Prostate gland (tissue), 2 donors: ENCODE measurements around the gene TRAPPC11. TPM values are rescaled to one million over a fixed set of nuclear protein-coding genes. Genes with fewer than 3 reads are reported as not detected.
A peak's percentile ranks its signal among the peaks of the same experiment; 100 is the strongest.

ENCODE experiments used
- DNase-seq: peaks from one replicate; pipeline ENCODE4 v3.0.0-alpha.2; 2019; ENCODE audit warnings: low spot score
- H3K27ac ChIP-seq, 2 donors: fragments of 200-600 bp; sonication (generic); 2 replicates each; pipeline ENCODE4 v1.5.1; 2017 to 2019
- H3K27me3 ChIP-seq: fragments of 200-600 bp; sonication (generic); replicated peaks from 2 replicates; pipeline ENCODE4 v1.5.1; 2019; ENCODE audit not compliant: insufficient read depth
- H3K36me3 ChIP-seq, 2 donors: fragments of 200-600 bp; sonication (generic); 1 replicate in 1 of 2; 2 replicates in 1 of 2; pipeline versions ENCODE4 v1.5.1 to v1.8.1; 2017 to 2019
- H3K4me1 ChIP-seq: fragments of 200-600 bp; sonication (generic); replicated peaks from 2 replicates; pipeline ENCODE4 v1.5.1; 2019
- H3K4me3 ChIP-seq, 2 donors: fragments of 200-600 bp; sonication (generic); 2 replicates each; pipeline ENCODE4 v1.5.1; 2017 to 2019
- H3K9me3 ChIP-seq: fragments of 200-600 bp; sonication (generic); 2 replicates; pipeline ENCODE4 v1.5.1; 2017
- POLR2A ChIP-seq: fragments of 450-650 bp; IDR thresholded peaks from one replicate; pipeline ENCODE4 v1.6.1; 2016; ENCODE audit warnings: antibody characterized with exemption, mild to moderate bottlenecking
- POLR2AphosphoS5 ChIP-seq: sonication (generic); formaldehyde crosslinking; IDR thresholded peaks from one replicate; pipeline ENCODE4 v1.6.1; 2017; ENCODE audit warnings: antibody characterized with exemption
- WGBS: methylation state at CpG from one replicate; pipeline ENCODE4 v1.1.5; 2018; 5-methylcytosine and 5-hydroxymethylcytosine counted together
- intact Hi-C: fragments of 100-400 bp; cut with DNase I; formaldehyde crosslinking; loops from one replicate; pipeline ENCODE4 v1.14.2; 2022
- total RNA-seq, 2 donors: library from RNA; depleted of rRNA; stranded (reverse); fragments of >200 nt; gene quantifications; one replicate each; pipeline ENCODE4 v1.1.0, GENCODE V29; 2016
- TF ChIP-seq, protein P1 (sequence below), 4 experiments: fragments of 200-600 bp in 2 of 4; fragments of 450-650 bp in 2 of 4; sonication (generic) in 2 of 4; IDR thresholded peaks; 1 replicate in 3 of 4; 2 replicates in 1 of 4; pipeline ENCODE4 v1.5.1; 2016 to 2019; ENCODE audit warnings: antibody characterized with exemption in 4 of 4, mild to moderate bottlenecking in 2 of 4, moderate library complexity in 2 of 4

The TRAPPC11 gene
- total RNA-seq, 2 donors from 2014 or later, result 27.6 to 34.5 TPM

DNA sequence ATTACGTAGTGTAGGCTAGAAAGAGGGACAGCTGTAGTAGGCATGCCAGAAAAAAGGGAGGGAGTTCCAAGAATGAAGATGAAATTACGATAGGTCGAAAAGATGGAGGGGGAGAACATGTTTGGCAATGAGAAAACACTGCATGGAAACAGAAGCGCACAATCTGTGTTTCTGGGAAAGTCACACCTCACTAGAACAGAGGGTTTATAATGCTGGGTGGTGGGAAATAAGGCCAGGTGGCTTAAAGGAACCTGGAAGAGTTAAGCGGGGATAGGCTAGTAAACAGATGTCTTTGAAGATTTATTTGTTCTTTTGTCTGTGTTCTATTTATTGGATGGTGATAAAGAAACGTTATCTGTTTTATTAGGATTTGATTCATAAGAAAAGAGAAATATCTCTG is 29.1 kb downstream of the TRAPPC11 start:
- 45% methylated on average over 6 of the region's 6 CpGs for WGBS
- Histone ChIP-seq H3K9me3 (no peaks in the 10 kb centered on the region), H3K27me3 (no peaks in the 10 kb centered on the region), H3K4me3 (no peak overlapping the region), H3K36me3 (peaks cover 0 to 3% of the 10 kb centered on the region in 2 donors), H3K27ac (no peak overlapping the region), H3K4me1 (no peaks in the 10 kb centered on the region)
- TF ChIP-seq POLR2AphosphoS5, result no peak
- no peak for TF ChIP-seq POLR2A
- TF ChIP-seq, protein P1, sequence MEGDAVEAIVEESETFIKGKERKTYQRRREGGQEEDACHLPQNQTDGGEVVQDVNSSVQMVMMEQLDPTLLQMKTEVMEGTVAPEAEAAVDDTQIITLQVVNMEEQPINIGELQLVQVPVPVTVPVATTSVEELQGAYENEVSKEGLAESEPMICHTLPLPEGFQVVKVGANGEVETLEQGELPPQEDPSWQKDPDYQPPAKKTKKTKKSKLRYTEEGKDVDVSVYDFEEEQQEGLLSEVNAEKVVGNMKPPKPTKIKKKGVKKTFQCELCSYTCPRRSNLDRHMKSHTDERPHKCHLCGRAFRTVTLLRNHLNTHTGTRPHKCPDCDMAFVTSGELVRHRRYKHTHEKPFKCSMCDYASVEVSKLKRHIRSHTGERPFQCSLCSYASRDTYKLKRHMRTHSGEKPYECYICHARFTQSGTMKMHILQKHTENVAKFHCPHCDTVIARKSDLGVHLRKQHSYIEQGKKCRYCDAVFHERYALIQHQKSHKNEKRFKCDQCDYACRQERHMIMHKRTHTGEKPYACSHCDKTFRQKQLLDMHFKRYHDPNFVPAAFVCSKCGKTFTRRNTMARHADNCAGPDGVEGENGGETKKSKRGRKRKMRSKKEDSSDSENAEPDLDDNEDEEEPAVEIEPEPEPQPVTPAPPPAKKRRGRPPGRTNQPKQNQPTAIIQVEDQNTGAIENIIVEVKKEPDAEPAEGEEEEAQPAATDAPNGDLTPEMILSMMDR (IDR thresholded peaks at IDR 0.05), result no peak
- intact Hi-C loops, result no loop called here
- no peak for DNase-seq

DNA sequence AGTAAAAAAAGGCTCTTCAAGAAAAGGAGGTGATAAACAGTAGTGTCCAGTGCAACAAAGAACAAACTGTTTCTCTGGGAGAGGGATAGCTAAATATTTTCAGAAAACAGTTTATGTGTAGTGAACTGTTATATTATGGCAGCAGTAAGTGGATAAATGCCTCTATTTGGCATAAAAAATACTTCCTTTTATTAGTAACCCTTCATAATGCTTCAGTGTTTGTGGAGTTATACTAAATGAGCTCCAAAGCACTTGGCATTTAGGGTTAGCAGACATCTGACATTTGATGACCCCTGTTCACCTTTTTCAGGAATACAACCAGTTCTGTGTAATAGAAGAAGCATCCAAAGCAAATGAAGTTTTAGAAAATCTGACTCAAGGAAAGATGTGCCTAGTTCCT is 31.9 kb downstream of the TRAPPC11 start:
- H3K9me3 ChIP-seq, result no peaks in the 10 kb centered on the region
- no peaks in the 10 kb centered on the region for H3K4me1 ChIP-seq
- TF ChIP-seq, protein P1 (IDR thresholded peaks at IDR 0.05), result no peak
- no peak for TF ChIP-seq POLR2A
- no peak for TF ChIP-seq POLR2AphosphoS5
- no peak overlapping the region for H3K27ac ChIP-seq
- H3K4me3 ChIP-seq, result no peak overlapping the region
- H3K27me3 ChIP-seq, result no peaks in the 10 kb centered on the region
- intact Hi-C loops, result no loop called here
- peaks cover 0 to 3% of the 10 kb centered on the region in 2 donors for H3K36me3 ChIP-seq
- no peak for DNase-seq

DNA sequence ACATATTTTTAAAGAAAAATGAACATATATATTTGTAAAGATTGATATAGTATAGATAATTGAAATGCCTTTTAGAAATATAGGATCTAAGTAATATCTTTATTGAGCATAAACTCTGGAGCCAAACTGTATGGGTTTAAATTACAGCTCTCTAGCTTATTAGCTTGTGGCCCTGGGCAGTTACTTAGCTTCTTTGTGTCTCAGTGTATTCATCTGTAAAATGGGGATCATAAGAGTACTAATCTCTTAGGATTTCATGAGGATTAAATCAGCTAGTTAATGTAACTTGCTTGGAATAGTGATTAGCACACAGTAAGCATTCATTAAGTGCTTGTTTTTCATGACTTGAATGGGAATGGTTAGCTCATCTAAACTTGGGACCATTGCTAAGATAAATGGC is 32.8 kb downstream of the TRAPPC11 start:
- TF ChIP-seq POLR2A (no peak), POLR2AphosphoS5 (no peak)
- TF ChIP-seq, protein P1 (IDR thresholded peaks at IDR 0.05), result no peak
- H3K36me3 ChIP-seq, result peaks cover 0 to 3% of the 10 kb centered on the region in 2 donors
- intact Hi-C loops, result no loop called here

GRCh38 chr4:183698909-183699308 is 39.8 kb downstream of the TRAPPC11 start:
- TF ChIP-seq, protein P1 (IDR thresholded peaks at IDR 0.05), result no peak
- Histone ChIP-seq H3K27me3 (no peaks in the 10 kb centered on the region), H3K4me3 (no peak overlapping the region), H3K4me1 (no peaks in the 10 kb centered on the region), H3K36me3 (peaks cover 0 to 14% of the 10 kb centered on the region in 2 donors), H3K27ac (no peak overlapping the region), H3K9me3 (no peaks in the 10 kb centered on the region)
- intact Hi-C loops, result no loop called here
- no peak for DNase-seq

More for the DNA sequence above, 32.8 kb downstream of the TRAPPC11 start:
- DNase-seq, result no peak
- Histone ChIP-seq H3K4me3 (no peak overlapping the region), H3K4me1 (no peaks in the 10 kb centered on the region), H3K27ac (no peak overlapping the region), H3K27me3 (no peaks in the 10 kb centered on the region), H3K9me3 (no peaks in the 10 kb centered on the region)

GRCh38 chr4:183700407-183700806 is 41.3 kb downstream of the TRAPPC11 start:
- H3K27ac ChIP-seq, result no peak overlapping the region
- intact Hi-C loops, result no loop called here
- no peaks in the 10 kb centered on the region for H3K4me1 ChIP-seq
- 63% methylated on average over 4 of the region's 4 CpGs for WGBS
- DNase-seq, result peak; percentile 48
- H3K4me3 ChIP-seq, result no peak overlapping the region
- peaks cover 0 to 14% of the 10 kb centered on the region in 2 donors for H3K36me3 ChIP-seq
- H3K9me3 ChIP-seq, result no peaks in the 10 kb centered on the region
- H3K27me3 ChIP-seq, result no peaks in the 10 kb centered on the region
- TF ChIP-seq, protein P1 (IDR thresholded peaks at IDR 0.05), result peak in 1 of 4 experiments; percentile 22
- TF ChIP-seq POLR2AphosphoS5 (peak; percentile 54), POLR2A (no peak)
